ENCODE data around the gene CLCA1.

DNA sequence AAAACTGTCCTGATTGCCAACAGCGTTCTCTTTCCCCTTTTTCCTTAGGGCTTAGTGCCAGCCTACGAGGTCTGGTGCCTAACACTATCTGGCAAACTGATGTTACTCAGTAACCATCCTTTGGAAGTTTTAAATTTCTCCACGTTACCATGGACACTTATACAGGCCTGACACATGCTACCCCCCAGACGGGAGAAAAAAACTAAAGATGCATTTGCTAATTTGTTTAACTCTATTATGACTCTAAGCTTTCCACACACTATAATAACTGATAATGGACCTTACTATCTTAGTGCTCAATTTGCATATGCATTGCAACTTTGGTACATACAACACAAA is 36.8 kb downstream of the CLCA1 start:
- TF ChIP-seq POLR2AphosphoS5 (IDR thresholded peaks at IDR 0.05; ENCODE audit: low read depth, low read length), result no peak
- no peak for TF ChIP-seq POLR2A (IDR thresholded peaks at IDR 0.05; ENCODE audit: low read depth, low read length)

Data from GM12892 (cell line).